ENCODE data around the gene SYT7.

Gene SYT7

DNA sequence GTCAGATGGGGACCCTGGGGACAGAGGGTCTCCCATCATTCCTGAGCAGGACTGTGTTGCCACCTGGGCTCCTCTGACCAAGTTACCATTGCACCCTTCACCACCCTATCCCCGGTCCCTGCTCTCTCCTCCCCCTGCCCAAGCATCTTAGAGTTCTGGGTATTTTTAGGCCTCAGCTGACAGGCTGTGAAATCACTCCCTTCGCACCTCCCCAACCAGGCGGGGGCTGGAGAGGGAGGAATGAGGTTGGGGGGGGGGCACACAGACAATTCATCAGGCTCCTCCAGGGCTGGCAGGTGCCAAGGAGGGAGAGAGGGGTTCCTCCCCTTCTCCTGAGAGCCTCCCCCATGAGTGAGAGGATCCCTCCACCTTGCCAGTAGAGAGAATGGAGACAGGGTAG, 9.0 kb downstream of the SYT7 start:
- Histone ChIP-seq H3K4me2 (ENCODE audit: low read depth, low read length) (no peak overlapping the region), H3K27me3 (replicated peaks; ENCODE audit: insufficient read depth, low read length) (peaks cover 70% of the 10 kb centered on the region)

DNA sequence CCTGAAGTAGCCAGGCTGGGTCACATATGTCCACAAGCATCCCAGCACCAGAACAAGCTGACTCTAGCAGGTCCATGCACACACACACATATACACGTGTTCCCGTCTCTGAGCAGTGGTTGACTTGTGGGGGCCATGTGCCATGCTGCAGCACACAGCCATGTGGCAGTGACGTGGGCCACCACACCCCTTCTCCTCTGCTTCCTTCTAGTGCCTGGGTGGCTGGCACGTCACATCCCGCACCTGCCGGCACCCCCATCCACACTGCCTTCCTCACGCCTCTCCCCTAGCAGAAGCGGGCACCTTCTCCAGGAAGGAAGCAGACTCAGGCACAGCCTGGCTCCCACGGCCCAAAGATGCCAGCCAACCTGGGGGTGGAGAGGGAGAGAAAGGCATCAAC, 9.5 kb downstream of the SYT7 start:
- no peaks in the 10 kb centered on the region for H3K9me2 ChIP-seq (replicated peaks; ENCODE audit: insufficient read depth, low read length)
- no peaks in the 10 kb centered on the region for H3K79me2 ChIP-seq (ENCODE audit: low read length)
- no peaks in the 10 kb centered on the region for H3K4me1 ChIP-seq (ENCODE audit: low read length)
- no peak overlapping the region for H3K9ac ChIP-seq (ENCODE audit: low read length)
- no peak for DNase-seq
- no peaks in the 10 kb centered on the region for H3K36me3 ChIP-seq (replicated peaks; ENCODE audit: insufficient read depth, low read length)
- no peak overlapping the region for H3K27ac ChIP-seq (ENCODE audit: low read length)
- H3K27me3 ChIP-seq (replicated peaks; ENCODE audit: insufficient read depth, low read length): peaks cover 68% of the 10 kb centered on the region
- no peak overlapping the region for H3K4me2 ChIP-seq (ENCODE audit: low read depth, low read length)
- TF ChIP-seq, protein P1, sequence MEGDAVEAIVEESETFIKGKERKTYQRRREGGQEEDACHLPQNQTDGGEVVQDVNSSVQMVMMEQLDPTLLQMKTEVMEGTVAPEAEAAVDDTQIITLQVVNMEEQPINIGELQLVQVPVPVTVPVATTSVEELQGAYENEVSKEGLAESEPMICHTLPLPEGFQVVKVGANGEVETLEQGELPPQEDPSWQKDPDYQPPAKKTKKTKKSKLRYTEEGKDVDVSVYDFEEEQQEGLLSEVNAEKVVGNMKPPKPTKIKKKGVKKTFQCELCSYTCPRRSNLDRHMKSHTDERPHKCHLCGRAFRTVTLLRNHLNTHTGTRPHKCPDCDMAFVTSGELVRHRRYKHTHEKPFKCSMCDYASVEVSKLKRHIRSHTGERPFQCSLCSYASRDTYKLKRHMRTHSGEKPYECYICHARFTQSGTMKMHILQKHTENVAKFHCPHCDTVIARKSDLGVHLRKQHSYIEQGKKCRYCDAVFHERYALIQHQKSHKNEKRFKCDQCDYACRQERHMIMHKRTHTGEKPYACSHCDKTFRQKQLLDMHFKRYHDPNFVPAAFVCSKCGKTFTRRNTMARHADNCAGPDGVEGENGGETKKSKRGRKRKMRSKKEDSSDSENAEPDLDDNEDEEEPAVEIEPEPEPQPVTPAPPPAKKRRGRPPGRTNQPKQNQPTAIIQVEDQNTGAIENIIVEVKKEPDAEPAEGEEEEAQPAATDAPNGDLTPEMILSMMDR (IDR thresholded peaks at IDR 0.05; ENCODE audit: low read length): no peak
- no peak for TF ChIP-seq EZH2phosphoT487 (IDR thresholded peaks at IDR 0.05; ENCODE audit: low read length)
- TF ChIP-seq EZH2 (optimal IDR thresholded peaks at IDR 0.05; ENCODE audit: low read depth, low read length): no peak
- H3F3A ChIP-seq (ENCODE audit: insufficient read depth, low read length): no peaks in the 10 kb centered on the region
- no peaks in the 10 kb centered on the region for H3K9me3 ChIP-seq (replicated peaks; ENCODE audit: insufficient read depth, low read length)
- H3K4me3 ChIP-seq (ENCODE audit: low read length): no peak overlapping the region
- H4K20me1 ChIP-seq (ENCODE audit: insufficient read depth, low read length): no peaks in the 10 kb centered on the region
- no peak overlapping the region for H2AFZ ChIP-seq (ENCODE audit: low read length)

More for the DNA sequence above, 9.0 kb downstream of the SYT7 start:
- DNase-seq: no peak
- no peaks in the 10 kb centered on the region for H4K20me1 ChIP-seq (ENCODE audit: insufficient read depth, low read length)
- no peaks in the 10 kb centered on the region for H3F3A ChIP-seq (ENCODE audit: insufficient read depth, low read length)
- no peaks in the 10 kb centered on the region for H3K79me2 ChIP-seq (ENCODE audit: low read length)
- no peaks in the 10 kb centered on the region for H3K9me2 ChIP-seq (replicated peaks; ENCODE audit: insufficient read depth, low read length)
- no peak overlapping the region for H3K9ac ChIP-seq (ENCODE audit: low read length)
- no peak overlapping the region for H2AFZ ChIP-seq (ENCODE audit: low read length)
- no peak overlapping the region for H3K27ac ChIP-seq (ENCODE audit: low read length)
- H3K4me3 ChIP-seq (ENCODE audit: low read length): no peak overlapping the region
- H3K36me3 ChIP-seq (replicated peaks; ENCODE audit: insufficient read depth, low read length): no peaks in the 10 kb centered on the region
- H3K9me3 ChIP-seq (replicated peaks; ENCODE audit: insufficient read depth, low read length): no peaks in the 10 kb centered on the region
- H3K4me1 ChIP-seq (ENCODE audit: low read length): no peaks in the 10 kb centered on the region
- TF ChIP-seq, protein P1 (IDR thresholded peaks at IDR 0.05; ENCODE audit: low read length): no peak
- TF ChIP-seq EZH2 (optimal IDR thresholded peaks at IDR 0.05; ENCODE audit: low read depth, low read length): no peak
- no peak for TF ChIP-seq EZH2phosphoT487 (IDR thresholded peaks at IDR 0.05; ENCODE audit: low read length)

DNA sequence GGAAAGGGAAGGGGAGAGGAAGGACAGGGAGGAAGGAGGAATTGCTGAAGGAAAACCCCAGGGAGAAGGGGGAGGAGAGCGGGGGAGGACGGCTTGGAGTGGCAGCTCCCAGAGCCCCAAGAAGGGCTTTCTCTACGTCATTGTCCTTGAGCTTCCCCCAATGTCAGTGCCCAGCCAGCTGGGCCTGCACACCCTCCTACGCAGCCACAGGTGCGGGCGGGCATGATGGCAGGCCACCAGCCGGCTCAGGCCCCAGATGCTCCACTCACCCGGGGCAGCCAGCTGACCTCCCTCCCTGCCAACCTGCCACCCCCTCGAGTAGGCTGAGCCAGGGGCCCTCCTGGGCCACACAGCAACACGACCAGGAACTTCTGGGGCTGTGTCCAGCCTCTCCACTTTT, 11.2 kb downstream of the SYT7 start:
- Histone ChIP-seq H3K4me3 (ENCODE audit: low read length) (no peak overlapping the region), H3K27ac (ENCODE audit: low read length) (no peak overlapping the region), H3K79me2 (ENCODE audit: low read length) (no peaks in the 10 kb centered on the region), H2AFZ (ENCODE audit: low read length) (no peak overlapping the region), H4K20me1 (ENCODE audit: insufficient read depth, low read length) (no peaks in the 10 kb centered on the region), H3K4me1 (ENCODE audit: low read length) (no peaks in the 10 kb centered on the region), H3K4me2 (ENCODE audit: low read depth, low read length) (no peak overlapping the region), H3K9me3 (replicated peaks; ENCODE audit: insufficient read depth, low read length) (no peaks in the 10 kb centered on the region), H3K9me2 (replicated peaks; ENCODE audit: insufficient read depth, low read length) (no peaks in the 10 kb centered on the region), H3F3A (ENCODE audit: insufficient read depth, low read length) (no peaks in the 10 kb centered on the region), H3K27me3 (replicated peaks; ENCODE audit: insufficient read depth, low read length) (peaks cover 55% of the 10 kb centered on the region), H3K36me3 (replicated peaks; ENCODE audit: insufficient read depth, low read length) (no peaks in the 10 kb centered on the region), H3K9ac (ENCODE audit: low read length) (no peak overlapping the region)
- TF ChIP-seq EZH2phosphoT487 (IDR thresholded peaks at IDR 0.05; ENCODE audit: low read length): no peak
- no peak for TF ChIP-seq EZH2 (optimal IDR thresholded peaks at IDR 0.05; ENCODE audit: low read depth, low read length)
- TF ChIP-seq, protein P1 (IDR thresholded peaks at IDR 0.05; ENCODE audit: low read length): no peak
- DNase-seq: no peak

All from MM.1S (cell line).